Endothelial cell of umbilical vein (primary cell): ENCODE data around the gene RYR3. TPM values are rescaled to one million over a fixed set of nuclear protein-coding genes. Genes with fewer than 3 reads are reported as not detected.

Source experiments
- BruUV-seq: library from RNA; stranded (reverse); fragments of 400-500 nt; replicated peaks from 2 replicates; lab custom pipeline; 2021; lab: Mats Ljungman, UMichigan
- CTCF ChIA-PET: fragments of 300-600, 350-600 bp; sonication (Branson Sonifier 250); formaldehyde crosslinking; loops from one replicate; lab custom pipeline; 2021; ENCODE audit warnings: antibody characterized with exemption, inconsistent platforms; lab: Charles Lee
- POLR2A ChIA-PET: fragments of 300-600, 350-600 bp; sonication (Branson Sonifier 250); formaldehyde crosslinking; loops from one replicate; lab custom pipeline; 2021; ENCODE audit warnings: antibody characterized with exemption, inconsistent platforms; lab: Charles Lee
- DNase-seq: peaks from one replicate; pipeline ENCODE4 v3.0.0-alpha.2; 2011; ENCODE audit warnings: low read depth, low spot score
- FAIRE-seq: peaks from 2 replicates; lab custom pipeline; 2011; peaks lifted over from hg19 to GRCh38; lab: Jason Lieb, UNC
- H2AFZ ChIP-seq: 2 replicates; pipeline ENCODE4 v1.6.0; 2012; ENCODE audit warnings: low read depth, low read length, control low read depth, inconsistent platforms
- H3K27ac ChIP-seq: 2 replicates; pipeline ENCODE4 v1.5.1; 2011; ENCODE audit warnings: low read depth, mild to moderate bottlenecking, control low read depth, low read length, moderate library complexity; ENCODE audit not compliant: insufficient read depth
- H3K27me3 ChIP-seq, 2 experiments: 2 replicates each; pipeline versions ENCODE4 v1.6.0 to v1.6.1; 2011; ENCODE audit warnings: low read length in 2 of 2, mixed read lengths in 1 of 2; ENCODE audit not compliant: control insufficient read depth in 2 of 2, insufficient read depth in 2 of 2
- H3K36me3 ChIP-seq, 2 experiments: 2 replicates in 1 of 2; 3 replicates in 1 of 2; pipeline ENCODE4 v1.5.1; 2011; ENCODE audit warnings: low read length in 2 of 2, mild to moderate bottlenecking in 1 of 2, moderate library complexity in 1 of 2; ENCODE audit not compliant: control insufficient read depth in 2 of 2, insufficient read depth in 2 of 2; ENCODE audit errors: extremely low read depth in 1 of 2
- H3K4me1 ChIP-seq: 3 replicates; pipeline ENCODE4 v1.5.1; 2011; ENCODE audit warnings: mild to moderate bottlenecking, low read length; ENCODE audit not compliant: control insufficient read depth, insufficient read depth; ENCODE audit errors: extremely low read depth
- H3K4me2 ChIP-seq: 2 replicates; pipeline ENCODE4 v1.6.1; 2011; ENCODE audit warnings: low read length, control low read depth, mixed read lengths; ENCODE audit not compliant: insufficient read depth
- H3K4me3 ChIP-seq, 3 experiments: fragments of 200-600 bp in 1 of 3; sonication (generic), shearing (Covaris generic) in 1 of 3; replicated peaks in 1 of 3; 2 replicates each; pipeline ENCODE4 v1.5.1; 2011 to 2016; ENCODE audit warnings: control low read depth in 3 of 3, low read length in 3 of 3, mild to moderate bottlenecking in 2 of 3, inconsistent platforms in 1 of 3, low read depth in 1 of 3, moderate library complexity in 1 of 3; ENCODE audit not compliant: insufficient read depth in 1 of 3
- H3K79me2 ChIP-seq: 2 replicates; pipeline ENCODE4 v1.6.0; 2012; ENCODE audit warnings: low read length, inconsistent platforms; ENCODE audit not compliant: control insufficient read depth, insufficient read depth
- H3K9ac ChIP-seq: replicated peaks from 2 replicates; pipeline ENCODE3; 2011; ENCODE audit warnings: low read length, control low read depth; ENCODE audit not compliant: insufficient read depth; ENCODE audit errors: extremely low read depth
- H3K9me1 ChIP-seq: replicated peaks from 3 replicates; pipeline ENCODE4 v1.6.0; 2011; ENCODE audit warnings: mild to moderate bottlenecking, low read length; ENCODE audit not compliant: control insufficient read depth, insufficient read depth; ENCODE audit errors: extremely low read depth
- H3K9me3 ChIP-seq: replicated peaks from 2 replicates; pipeline ENCODE4 v1.5.1; 2012; ENCODE audit warnings: low read length, inconsistent platforms; ENCODE audit not compliant: control insufficient read depth, insufficient read depth
- H4K20me1 ChIP-seq: replicated peaks from 2 replicates; pipeline ENCODE3; 2011; ENCODE audit warnings: mild to moderate bottlenecking, low read length; ENCODE audit not compliant: control insufficient read depth, insufficient read depth; ENCODE audit errors: extremely low read depth
- CTCF ChIP-seq, 2 donors: IDR thresholded peaks; 1 replicate in 1 of 2; 2 replicates in 1 of 2; pipeline ENCODE4 v1.5.1; 2011; ENCODE audit warnings: low read length in 2 of 2, mild to moderate bottlenecking in 2 of 2, moderate library complexity in 2 of 2, control low read depth in 1 of 2, inconsistent platforms in 1 of 2, low read depth in 1 of 2; ENCODE audit not compliant: insufficient read depth in 1 of 2; ENCODE audit errors: extremely low read depth in 1 of 2
- EZH2 ChIP-seq: IDR thresholded peaks from 2 replicates; pipeline ENCODE4 v1.6.1; 2012; ENCODE audit warnings: borderline replicate concordance, low read depth, mild to moderate bottlenecking, moderate library complexity, low read length, inconsistent platforms; ENCODE audit not compliant: severe bottlenecking
- FOS ChIP-seq: IDR thresholded peaks from 2 replicates; pipeline ENCODE4 v1.6.1; 2011; ENCODE audit warnings: mild to moderate bottlenecking, low read length, moderate library complexity, borderline replicate concordance; ENCODE audit not compliant: insufficient read depth
- GATA2 ChIP-seq: IDR thresholded peaks from 2 replicates; pipeline ENCODE4 v1.7.0; 2011; ENCODE audit warnings: low read depth, mild to moderate bottlenecking, moderate library complexity, mixed read lengths, low read length; ENCODE audit not compliant: insufficient read length, insufficient read depth
- JUN ChIP-seq: IDR thresholded peaks from 2 replicates; pipeline ENCODE4 v1.6.1; 2011; ENCODE audit warnings: borderline replicate concordance, low read depth; ENCODE audit not compliant: insufficient read length, insufficient read depth
- MAX ChIP-seq: IDR thresholded peaks from 2 replicates; pipeline ENCODE4 v1.6.1; 2011; ENCODE audit not compliant: insufficient read depth, insufficient read length
- MYC ChIP-seq: IDR thresholded peaks from one replicate; pipeline ENCODE4 v1.6.1; 2011; ENCODE audit warnings: mild to moderate bottlenecking, low read depth, low read length
- POLR2A ChIP-seq: IDR thresholded peaks from 2 replicates; pipeline ENCODE4 v1.6.1; 2012; ENCODE audit warnings: low read depth, mild to moderate bottlenecking, control low read depth, low read length
- POLR2AphosphoS5 ChIP-seq: IDR thresholded peaks from 2 replicates; pipeline ENCODE4 v1.6.1; 2012; ENCODE audit warnings: low read depth, mild to moderate bottlenecking, control low read depth, low read length, moderate library complexity; ENCODE audit not compliant: insufficient read depth
- dilution Hi-C: fragments of 300-500 bp; cut with MboI; formaldehyde crosslinking; loops from one replicate; pipeline ENCODE4 v1.15.0; 2019; ENCODE audit warnings: low sequenced_read_pairs; ENCODE audit not compliant: extremely low pct_ligation_motif_present
- intact Hi-C: fragments of 100-400 bp; cut with micrococcal nuclease; formaldehyde crosslinking; loops from one replicate; pipeline ENCODE4 v1.10.0; 2022
- polyA plus RNA-seq, 4 experiments: library from polyadenylated mRNA; depleted of rRNA in 3 of 4; stranded (reverse) in 3 of 4; unstranded in 1 of 4; fragments of >200 nt; gene quantifications; 2 replicates each; pipeline versions ENCODE4 v1.2.1 to v1.2.3, GENCODE V29; 2011 to 2012; ENCODE audit warnings: missing spikeins in 1 of 4
- total RNA-seq: library from RNA; stranded (reverse); gene quantifications from 2 replicates; pipeline ENCODE4 v1.2.3, GENCODE V29; 2021

The RYR3 gene
- total and polyA plus RNA-seq, 2 donors (not counting 3 experiments of a cell fraction or from before 2014, with no cell fraction given), result not detected

- no peaks in the 10 kb centered on the region for H3K79me2 ChIP-seq
- POLR2A ChIA-PET, result no interaction called here
- CTCF ChIA-PET, result no interaction called here
- intact Hi-C loops (no loop called here), dilution Hi-C loops (no loop called here)
- H3K4me3 ChIP-seq, result no peak overlapping the region
- DNase-seq (no peak), FAIRE-seq (no peak)
- no peak overlapping the region for H2AFZ ChIP-seq
- no peak overlapping the region for H3K27ac ChIP-seq
- no peak overlapping the region for H3K9ac ChIP-seq
- H3K4me2 ChIP-seq, result no peak overlapping the region
- no peaks in the 10 kb centered on the region for H3K27me3 ChIP-seq
- no peaks in the 10 kb centered on the region for H3K4me1 ChIP-seq
- H3K9me1 ChIP-seq, result no peaks in the 10 kb centered on the region
- H3K9me3 ChIP-seq, result no peaks in the 10 kb centered on the region
- TF ChIP-seq FOS, result no peak
- TF ChIP-seq POLR2AphosphoS5, result no peak
- TF ChIP-seq MYC, result no peak
- TF ChIP-seq CTCF (IDR thresholded peaks at IDR 0.05; ENCODE audit: extremely low read depth in 1 of 2, insufficient read depth in 1 of 2, low read depth in 1 of 2, low read length in 2 of 2), result no peak
- no peak for TF ChIP-seq GATA2
- no peak for TF ChIP-seq JUN
- TF ChIP-seq EZH2, result no peak
- TF ChIP-seq MAX, result no peak
- no peak for TF ChIP-seq POLR2A
- H3K36me3 ChIP-seq, result no peaks in the 10 kb centered on the region
- H4K20me1 ChIP-seq, result no peaks in the 10 kb centered on the region
- BruUV-seq, result no TSS peak
These were observed 351.2 kb downstream of the RYR3 start for GRCh38 chr15:33662014-33662413.
